ENCODE data around the gene PKN3. TPM values are rescaled to one million over a fixed set of nuclear protein-coding genes. Genes with fewer than 3 reads are reported as not detected.

Gene PKN3
- total and polyA plus RNA-seq, 5 experiments from 2014 or later, result 0.98 to 2.2 (median 1.5) TPM

DNA sequence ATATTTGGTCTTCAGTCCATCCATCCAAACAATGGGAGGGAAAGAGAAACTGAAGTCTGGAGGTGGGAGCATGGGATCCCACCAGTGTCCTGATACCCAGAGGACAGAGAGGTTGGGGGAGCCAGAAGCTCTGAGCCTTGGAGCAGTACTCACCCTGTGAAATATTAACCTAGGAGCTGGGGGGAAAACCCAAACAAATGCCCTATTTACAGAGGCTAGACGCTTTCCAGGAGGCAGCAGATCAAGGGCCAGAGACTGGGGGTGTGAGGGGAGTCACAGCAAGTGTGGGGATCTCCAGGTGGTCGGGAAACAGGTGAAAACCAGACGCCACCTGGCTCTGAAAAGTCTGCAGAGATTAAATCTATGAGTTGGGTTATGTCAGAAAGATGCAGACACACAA, 63.2 kb downstream of the PKN3 start:
- Mint-ChIP-seq H3K36me3 (peaks cover 0 to 30% (median 3%) of the 10 kb centered on the region in 3 donors), H3K4me1 (peaks cover 22 to 65% (median 44%) of the 10 kb centered on the region in 4 donors), H3K27me3 (no peaks in the 10 kb centered on the region), H3K27ac (peak overlapping the region in 2 of 10 donors; percentile 51 to 60), H3K4me3 (peak overlapping the region in 1 of 10 donors; percentile 2), H3K9me3 (no peaks in the 10 kb centered on the region)
- no peak for ATAC-seq
- no peak for DNase-seq
- POLR2A ChIA-PET, result no interaction called here

DNA sequence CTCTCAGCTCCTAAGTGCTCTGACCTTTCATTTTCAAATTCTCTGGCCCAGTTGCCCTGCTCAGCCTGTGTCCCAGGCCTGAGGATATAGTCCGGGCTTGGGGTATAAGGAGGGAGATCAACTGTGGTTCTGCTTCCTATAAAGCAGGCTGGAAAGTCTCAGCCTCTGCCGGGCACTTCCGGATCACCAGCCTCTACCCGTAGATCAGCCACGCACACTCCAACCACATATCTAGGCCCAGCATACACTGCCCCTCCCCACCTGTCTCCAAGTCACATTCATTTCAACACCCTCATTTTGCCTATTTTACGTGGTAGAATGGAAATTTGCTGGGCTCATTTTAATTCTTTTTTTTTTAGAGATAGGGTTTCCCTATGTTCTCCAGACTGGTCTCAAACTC, 66.3 kb downstream of the PKN3 start:
- no peak overlapping the region for H3K4me3 Mint-ChIP-seq
- peaks cover 29 to 65% (median 46%) of the 10 kb centered on the region in 4 donors for H3K4me1 Mint-ChIP-seq
- ATAC-seq (no peak), DNase-seq (no peak)
- H3K36me3 Mint-ChIP-seq, result peaks cover 0 to 27% (median 3%) of the 10 kb centered on the region in 3 donors
- H3K9me3 Mint-ChIP-seq, result no peaks in the 10 kb centered on the region
- no peaks in the 10 kb centered on the region for H3K27me3 Mint-ChIP-seq
- H3K27ac Mint-ChIP-seq, result peak overlapping the region in 6 of 10 donors; percentile 35 to 99 (median 80)
- POLR2A ChIA-PET, result interaction anchor here (0.7 kb wide), 1 partner anchor 86 kb away, joined by 3 read pairs; no protein-coding TSS in a partner anchor

Other genes with a start within 250 kb of the PKN3 start
- 10 to 100 TPM; 34.8 to 36.6 TPM for gene ODF2, start 246.5 kb upstream of the PKN3 start, total RNA-seq
- 10 to 100 TPM; 15.6 to 32.8 (median 20.6) TPM for gene ODF2, start 246.5 kb upstream of the PKN3 start, polyA plus RNA-seq
- gene GLE1, start 197.8 kb upstream of the PKN3 start, total RNA-seq, result 10 to 100 TPM; 26.4 to 30.7 TPM
- gene GLE1, start 197.8 kb upstream of the PKN3 start, polyA plus RNA-seq, result 10 to 100 TPM; 17.4 to 27.9 (median 24.9) TPM
- 100 to 1,000 TPM; 395 to 402 TPM for gene SPTAN1, start 149.9 kb upstream of the PKN3 start, total RNA-seq
- gene SPTAN1, start 149.9 kb upstream of the PKN3 start, polyA plus RNA-seq, result 100 to 1,000 TPM in 1 of 3 donors, 10 to 100 TPM in 2; 38.2 to 117 (median 57.5) TPM
- gene DYNC2I2, start 45.7 kb upstream of the PKN3 start, total RNA-seq, result 1 to 10 TPM; 6.0 to 8.3 TPM
- 1 to 10 TPM; 2.7 to 4.1 (median 3.9) TPM for gene DYNC2I2, start 45.7 kb upstream of the PKN3 start, polyA plus RNA-seq
- gene SET, start 13.3 kb upstream of the PKN3 start, total RNA-seq, result 100 to 1,000 TPM; 314 to 325 TPM
- 100 to 1,000 TPM; 179 to 229 (median 209) TPM for gene SET, start 13.3 kb upstream of the PKN3 start, polyA plus RNA-seq
- 10 to 100 TPM; 24.2 to 30.7 TPM for gene ZDHHC12, start 21.6 kb downstream of the PKN3 start, total RNA-seq
- gene ZDHHC12, start 21.6 kb downstream of the PKN3 start, polyA plus RNA-seq, result 10 to 100 TPM; 51.7 to 75.5 (median 64.3) TPM
- gene ZER1, start 69.4 kb downstream of the PKN3 start, total RNA-seq, result 10 to 100 TPM; 49.1 to 50.3 TPM
- gene ZER1, start 69.4 kb downstream of the PKN3 start, polyA plus RNA-seq, result 10 to 100 TPM; 34.7 to 46.9 (median 45.7) TPM
- gene TBC1D13, start 84.8 kb downstream of the PKN3 start, total RNA-seq, result 10 to 100 TPM; 29.9 to 36.3 TPM
- 10 to 100 TPM; 20.2 to 34.8 (median 22.2) TPM for gene TBC1D13, start 84.8 kb downstream of the PKN3 start, polyA plus RNA-seq
- 10 to 100 TPM; 15.0 to 15.8 TPM for gene ENDOG, start 116.0 kb downstream of the PKN3 start, total RNA-seq
- gene ENDOG, start 116.0 kb downstream of the PKN3 start, polyA plus RNA-seq, result 10 to 100 TPM; 16.3 to 34.0 (median 19.0) TPM
- gene SPOUT1, start 127.3 kb downstream of the PKN3 start, total RNA-seq, result 10 to 100 TPM; 60.4 to 67.1 TPM
- gene SPOUT1, start 127.3 kb downstream of the PKN3 start, polyA plus RNA-seq, result 10 to 100 TPM; 46.7 to 55.6 (median 50.0) TPM
- gene KYAT1, start 179.4 kb downstream of the PKN3 start, total RNA-seq, result 10 to 100 TPM; 15.1 to 15.9 TPM
- gene KYAT1, start 179.4 kb downstream of the PKN3 start, polyA plus RNA-seq, result 10 to 100 TPM in 2 of 3 donors, 1 to 10 TPM in 1; 9.3 to 10.8 (median 10.4) TPM
- 10 to 100 TPM; 27.5 to 29.4 TPM for gene LRRC8A, start 179.6 kb downstream of the PKN3 start, total RNA-seq
- 10 to 100 TPM; 17.4 to 36.7 (median 22.1) TPM for gene LRRC8A, start 179.6 kb downstream of the PKN3 start, polyA plus RNA-seq
- gene PHYHD1, start 218.5 kb downstream of the PKN3 start, total RNA-seq, result 1 to 10 TPM; 6.9 to 8.2 TPM
- 1 to 10 TPM; 2.6 to 7.4 (median 6.2) TPM for gene PHYHD1, start 218.5 kb downstream of the PKN3 start, polyA plus RNA-seq
- 10 to 100 TPM; 10.3 to 11.1 TPM for gene DOLK, start 245.1 kb downstream of the PKN3 start, total RNA-seq
- 1 to 10 TPM; 9.0 to 9.2 (median 9.1) TPM for gene DOLK, start 245.1 kb downstream of the PKN3 start, polyA plus RNA-seq
- gene NUP188, start 245.2 kb downstream of the PKN3 start, total RNA-seq, result 10 to 100 TPM; 68.8 to 79.6 TPM
- 10 to 100 TPM; 21.9 to 36.8 (median 29.8) TPM for gene NUP188, start 245.2 kb downstream of the PKN3 start, polyA plus RNA-seq